Adrenal gland (tissue), 12 donors: ENCODE measurements around the gene AQP12B. TPM values are rescaled to one million over a fixed set of nuclear protein-coding genes. Genes with fewer than 3 reads are reported as not detected.
"Not testable (repeated sequence)": the region's sequence is repeated elsewhere in the genome, so short reads cannot be mapped to it uniquely, and the experiment has no call there.

Experiments used
- DNase-seq, 7 donors: peaks; one replicate each; pipeline ENCODE4 v3.0.0-alpha.2; 2019 to 2020
- H3K27ac ChIP-seq, 5 donors: fragments of 200-600 bp; sonication (generic) in 4 of 5; 1 replicate in 3 of 5; 2 replicates in 2 of 5; pipeline versions ENCODE4 v1.5.1 to v1.8.0; 2016 to 2020; ENCODE audit warnings: mild to moderate bottlenecking in 1 of 5
- H3K27me3 ChIP-seq: fragments of 200-600 bp; 2 replicates; pipeline ENCODE4 v1.8.0; 2021
- H3K36me3 ChIP-seq, 2 donors: fragments of 200-600 bp; replicated peaks in 1 of 2; 1 replicate in 1 of 2; 2 replicates in 1 of 2; pipeline versions ENCODE4 v1.5.1 to v1.8.0; 2018 to 2022
- H3K4me1 ChIP-seq, 2 donors: fragments of 200-600 bp; replicated peaks in 1 of 2; 1 replicate in 1 of 2; 2 replicates in 1 of 2; pipeline versions ENCODE4 v1.5.1 to v1.8.0; 2018 to 2021
- H3K4me3 ChIP-seq, 4 donors: fragments of 200-600 bp; sonication (generic) in 3 of 4; one replicate each; pipeline ENCODE4 v1.5.1; 2016 to 2018
- H3K9me3 ChIP-seq, 3 donors: fragments of 200-600 bp; sonication (generic) in 1 of 3; replicated peaks in 1 of 3; 1 replicate in 2 of 3; 2 replicates in 1 of 3; pipeline versions ENCODE4 v1.5.1 to v1.8.0; 2016 to 2021
- POLR2A ChIP-seq, 2 donors: fragments of 450-650 bp; IDR thresholded peaks; one replicate each; pipeline ENCODE4 v1.6.1; 2017; ENCODE audit warnings: antibody characterized with exemption in 2 of 2, mild to moderate bottlenecking in 2 of 2, moderate library complexity in 1 of 2
- WGBS, 4 donors: extraction: QIAGEN DNeasy Blood & Tissue Kit in 2 of 4; methylation state at CpG; one replicate each; pipeline versions ENCODE4 v1.1.5 to v1.1.7; 2013 to 2017; 5-methylcytosine and 5-hydroxymethylcytosine counted together
- intact Hi-C, 2 donors: fragments of 100-400 bp; cut with DNase I; formaldehyde crosslinking; loops; one replicate each; pipeline versions ENCODE4 v1.14.1 to v1.15.0; 2022 to 2023
- polyA plus RNA-seq, 3 donors: library from polyadenylated mRNA; stranded (reverse); fragments of 200-250 nt in 2 of 3; fragments of 350-450 nt in 1 of 3; fragmentation: Illumina TruSeq in 1 of 3; extraction: RNeasy Lipid Tissue Mini Kit (QIAGEN cat#74804) in 1 of 3; gene quantifications; one replicate each; pipeline ENCODE4 v1.2.3, GENCODE V29; 2013 to 2014
- total RNA-seq, 9 donors: library from RNA; depleted of rRNA in 4 of 9; stranded (reverse); fragments of >200 nt in 4 of 9; fragments of 120-200 nt in 1 of 9; fragmentation: NEBNext Ultra II Directional in 1 of 9; extraction: Animal tissue kit (Norgen Biotek cat#: 25700) in 1 of 9; gene quantifications; one replicate each; pipeline versions ENCODE4 v1.1.0 to v1.2.4, GENCODE V29; 2013 to 2023
- TF ChIP-seq, protein P1 (sequence below), 6 experiments: fragments of 450-650 bp in 4 of 6; fragments of 200-600 bp in 2 of 6; sonication (generic) in 1 of 6; IDR thresholded peaks; 1 replicate in 5 of 6; 2 replicates in 1 of 6; pipeline versions ENCODE4 v1.5.1 to v1.8.0; 2016 to 2021; ENCODE audit warnings: antibody characterized with exemption in 6 of 6, mild to moderate bottlenecking in 2 of 6, moderate library complexity in 1 of 6
- donor health status: healthy with polysubstance abuse.
- donor health status: Bipolar disorder and iron deficiency.
- donor health status: DM: yes; HTN: yes; CAD: no.
- donor health status: DM: no; HTN: no; CAD: no.
- donor health status: DM: no; HTN: no; CAD: no.
- donor health status: DM: yes; HTN: yes; CAD: no.

AQP12B gene
- total and polyA plus RNA-seq, 12 donors: 0.07 to 0.48 TPM; not detected in 10

DNA sequence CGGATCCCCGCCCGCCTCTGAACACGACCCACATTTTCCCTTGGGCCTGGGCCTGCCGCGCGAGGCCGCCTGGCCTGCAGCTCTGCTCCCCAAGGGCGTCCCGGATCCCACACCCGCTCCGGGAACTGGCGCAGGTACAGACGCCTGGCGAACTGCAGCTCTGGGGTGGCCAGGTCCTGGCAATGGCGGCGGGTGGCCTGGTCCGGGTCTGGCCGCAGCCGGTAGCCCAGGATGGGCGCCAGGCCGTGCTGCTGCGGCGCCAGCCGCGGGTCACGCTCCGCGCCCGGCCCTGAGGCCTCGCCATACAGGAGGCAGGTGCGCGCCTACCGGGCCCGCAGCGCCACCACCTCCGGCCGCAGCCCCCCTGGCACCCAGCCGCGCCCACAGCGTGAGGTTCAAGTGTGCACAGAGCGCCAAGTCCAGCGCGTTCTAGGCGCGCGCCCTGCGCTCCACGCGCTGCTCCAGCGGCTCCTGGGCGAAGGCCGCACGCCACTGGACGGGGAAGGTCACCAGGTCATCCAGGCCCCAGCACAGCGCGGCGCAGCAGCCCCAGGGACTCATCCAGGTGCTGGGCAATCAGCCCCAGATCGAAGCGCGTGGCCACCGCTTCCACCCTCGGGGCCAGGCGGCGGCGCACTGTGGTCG is 18.5 kb upstream of the AQP12B start:
- no peak for DNase-seq
- 82 to 96% (median 89%) methylated on average over 16 to 67 of the region's 67 CpGs for WGBS, 4 donors
- no peaks in the 10 kb centered on the region for H3K9me3 ChIP-seq
- intact Hi-C loops: loop anchor here (5.0 to 10.0 kb wide), 2 partner anchors 186 to 189 kb away; no protein-coding TSS in a partner anchor
- H3K36me3 ChIP-seq: no peaks in the 10 kb centered on the region
- no peaks in the 10 kb centered on the region for H3K4me1 ChIP-seq
- H3K4me3 ChIP-seq: no peak overlapping the region
- H3K27ac ChIP-seq: no peak overlapping the region
- H3K27me3 ChIP-seq: peaks cover 15% of the 10 kb centered on the region
- TF ChIP-seq POLR2A (IDR thresholded peaks at IDR 0.05): no peak
- TF ChIP-seq, protein P1, sequence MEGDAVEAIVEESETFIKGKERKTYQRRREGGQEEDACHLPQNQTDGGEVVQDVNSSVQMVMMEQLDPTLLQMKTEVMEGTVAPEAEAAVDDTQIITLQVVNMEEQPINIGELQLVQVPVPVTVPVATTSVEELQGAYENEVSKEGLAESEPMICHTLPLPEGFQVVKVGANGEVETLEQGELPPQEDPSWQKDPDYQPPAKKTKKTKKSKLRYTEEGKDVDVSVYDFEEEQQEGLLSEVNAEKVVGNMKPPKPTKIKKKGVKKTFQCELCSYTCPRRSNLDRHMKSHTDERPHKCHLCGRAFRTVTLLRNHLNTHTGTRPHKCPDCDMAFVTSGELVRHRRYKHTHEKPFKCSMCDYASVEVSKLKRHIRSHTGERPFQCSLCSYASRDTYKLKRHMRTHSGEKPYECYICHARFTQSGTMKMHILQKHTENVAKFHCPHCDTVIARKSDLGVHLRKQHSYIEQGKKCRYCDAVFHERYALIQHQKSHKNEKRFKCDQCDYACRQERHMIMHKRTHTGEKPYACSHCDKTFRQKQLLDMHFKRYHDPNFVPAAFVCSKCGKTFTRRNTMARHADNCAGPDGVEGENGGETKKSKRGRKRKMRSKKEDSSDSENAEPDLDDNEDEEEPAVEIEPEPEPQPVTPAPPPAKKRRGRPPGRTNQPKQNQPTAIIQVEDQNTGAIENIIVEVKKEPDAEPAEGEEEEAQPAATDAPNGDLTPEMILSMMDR (IDR thresholded peaks at IDR 0.05): no peak

DNA sequence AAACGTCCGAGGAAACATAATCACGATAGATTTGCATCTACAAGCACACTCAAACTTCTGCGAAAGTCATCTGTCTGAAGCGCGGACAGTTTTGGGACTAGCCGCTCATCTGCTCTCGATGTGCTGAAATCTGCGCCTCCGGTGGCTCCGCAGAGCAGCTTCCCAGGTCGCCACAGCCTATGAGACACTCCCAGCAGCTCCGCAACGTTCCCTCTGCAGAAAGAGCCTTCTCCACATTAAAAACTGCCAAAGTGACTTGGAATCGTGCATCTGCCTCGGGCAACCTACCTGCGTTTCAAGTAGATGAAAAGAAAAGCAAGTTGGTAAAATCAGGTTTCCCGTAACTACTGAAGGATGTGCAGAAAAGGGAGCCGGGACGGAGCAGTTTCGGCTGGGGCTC is 17.9 kb upstream of the AQP12B start:
- H3K27me3 ChIP-seq: peaks cover 15% of the 10 kb centered on the region
- not testable (repeated sequence) for H3K36me3 ChIP-seq, H3K4me1 ChIP-seq, H3K9me3 ChIP-seq, H3K4me3 ChIP-seq, H3K27ac ChIP-seq, DNase-seq
- WGBS, 4 donors: 66 to 100% (median 74%) methylated on average over 5 to 17 of the region's 21 CpGs
- intact Hi-C loops: loop anchor here (5.0 to 10.0 kb wide), 2 partner anchors 186 to 188 kb away; no protein-coding TSS in a partner anchor

DNA sequence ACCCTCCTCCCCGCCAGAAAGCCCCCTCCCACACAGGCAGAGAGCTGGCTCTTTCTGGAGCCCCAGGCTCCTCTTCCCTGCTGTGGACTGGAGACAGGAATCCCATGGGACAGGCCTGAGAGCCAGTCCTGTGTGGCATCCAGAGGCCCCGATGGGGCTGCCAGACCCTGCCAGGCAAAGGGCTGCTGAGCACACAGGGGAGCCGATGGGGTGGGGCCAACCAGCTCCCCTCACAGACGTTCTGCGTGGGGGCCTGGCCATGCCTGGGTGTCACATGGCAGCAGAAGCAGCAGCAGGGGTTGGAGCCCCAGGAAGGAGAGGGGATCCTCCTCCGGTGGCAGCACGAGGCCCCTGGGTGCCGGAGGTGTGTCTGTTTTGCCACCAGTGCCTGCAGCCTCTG is 17.1 kb upstream of the AQP12B start:
- WGBS, 4 donors: 34 to 42% (median 40%) methylated on average over 1 to 8 of the region's 8 CpGs; no CpG with 5 or more reads in 1 of the 4 donors
- not testable (repeated sequence) for H3K27ac ChIP-seq, H3K4me3 ChIP-seq, H3K36me3 ChIP-seq, DNase-seq, H3K4me1 ChIP-seq, H3K9me3 ChIP-seq
- H3K27me3 ChIP-seq: peaks cover 15% of the 10 kb centered on the region
- intact Hi-C loops: loop anchor here (5.0 to 10.0 kb wide), 2 partner anchors 185 to 188 kb away; no protein-coding TSS in a partner anchor

DNA sequence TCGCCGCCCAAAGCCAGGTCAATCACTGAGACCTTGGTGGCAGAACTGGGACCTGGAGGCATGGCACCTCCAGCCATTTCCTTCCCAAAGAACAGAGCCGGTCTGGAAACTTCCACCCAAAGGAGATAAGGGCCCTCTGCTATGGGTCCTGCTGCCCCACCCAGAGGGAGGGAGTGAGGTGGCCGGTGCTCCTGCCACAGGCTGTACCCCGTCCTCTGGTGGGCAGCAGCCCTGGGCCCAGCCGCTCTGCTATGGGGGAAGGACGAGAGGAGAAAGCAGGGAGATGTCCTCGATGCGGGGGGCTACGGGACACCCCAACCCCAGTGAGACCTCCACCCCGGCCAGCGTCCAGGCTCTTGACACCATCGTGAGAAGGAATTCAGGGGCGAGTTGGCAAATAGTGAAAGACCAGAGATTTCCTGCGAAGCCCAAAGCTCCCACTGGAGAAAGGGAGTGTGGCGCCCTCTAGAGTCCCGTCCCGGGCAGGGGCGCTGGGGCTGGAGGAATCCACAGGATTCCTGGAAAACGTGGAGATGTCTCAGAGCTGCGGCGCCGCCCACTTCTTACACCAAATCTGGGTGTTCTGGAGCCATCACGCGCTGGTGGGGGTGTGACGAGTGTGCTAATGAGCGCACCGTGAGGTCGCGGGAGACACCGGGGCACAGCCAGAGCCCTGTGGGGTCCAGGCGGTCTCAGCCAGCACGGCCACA is 16.3 kb upstream of the AQP12B start:
- intact Hi-C loops, H3K9me3 ChIP-seq, H3K4me3 ChIP-seq, H3K36me3 ChIP-seq, H3K27ac ChIP-seq, H3K4me1 ChIP-seq: not testable (repeated sequence)
- 67 to 73% (median 71%) methylated on average over 3 to 6 of the region's 33 CpGs; no CpG with 5 or more reads in 1 of the 4 donors for WGBS, 4 donors
- DNase-seq: peak in 1 of 7 donors; percentile 4
- H3K27me3 ChIP-seq: peaks cover 15% of the 10 kb centered on the region

DNA sequence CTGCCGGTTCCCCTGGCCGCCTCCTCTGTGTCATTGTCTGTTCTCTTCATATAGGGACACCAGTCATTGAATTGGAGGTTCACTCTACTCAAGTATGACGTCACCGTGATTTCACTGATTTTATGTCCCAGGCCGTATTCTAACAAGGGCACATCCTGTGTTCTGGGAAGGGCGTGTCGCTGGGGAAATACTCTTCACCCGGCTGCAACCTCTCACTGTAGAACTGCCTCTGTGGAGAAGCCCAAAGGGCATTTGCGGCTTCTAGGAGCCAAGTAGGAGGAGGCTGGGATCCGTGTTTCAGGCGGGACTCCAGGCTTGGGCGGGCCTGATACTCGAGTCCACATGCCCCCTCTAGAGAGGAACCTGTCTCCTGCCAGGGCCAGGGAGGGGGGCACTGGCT is 13.8 kb upstream of the AQP12B start:
- H3K27ac ChIP-seq, H3K4me1 ChIP-seq, H3K9me3 ChIP-seq, H3K4me3 ChIP-seq, H3K27me3 ChIP-seq, intact Hi-C loops, DNase-seq, H3K36me3 ChIP-seq: not testable (repeated sequence)
- 75 to 93% (median 83%) methylated on average over 2 to 5 of the region's 13 CpGs for WGBS, 4 donors

DNA sequence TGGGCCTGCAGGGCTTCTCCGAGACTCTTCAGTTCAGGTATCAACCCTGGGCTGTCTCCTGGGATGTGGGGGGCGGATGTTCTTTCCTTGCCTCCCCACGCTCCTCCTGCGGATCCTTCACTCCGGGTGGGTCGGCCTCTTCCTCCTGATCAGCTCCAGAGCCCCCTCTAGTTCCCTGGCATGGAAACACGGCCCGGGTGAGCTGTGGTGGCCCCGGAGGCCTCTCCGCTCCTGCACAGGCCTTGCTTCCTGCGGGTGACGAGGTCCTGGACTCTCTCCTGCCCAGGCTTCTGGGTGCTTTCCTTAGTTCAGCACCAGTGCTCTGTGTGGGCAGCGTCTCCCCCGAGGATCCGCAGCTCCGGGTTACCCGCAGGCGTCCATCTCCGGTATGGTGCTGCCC is 12.9 kb upstream of the AQP12B start:
- H3K9me3 ChIP-seq, DNase-seq, H3K36me3 ChIP-seq, H3K4me1 ChIP-seq, H3K27me3 ChIP-seq, H3K27ac ChIP-seq, H3K4me3 ChIP-seq, intact Hi-C loops: not testable (repeated sequence)
- no CpG with 5 or more reads among the region's 19 CpGs for WGBS, 4 donors

DNA sequence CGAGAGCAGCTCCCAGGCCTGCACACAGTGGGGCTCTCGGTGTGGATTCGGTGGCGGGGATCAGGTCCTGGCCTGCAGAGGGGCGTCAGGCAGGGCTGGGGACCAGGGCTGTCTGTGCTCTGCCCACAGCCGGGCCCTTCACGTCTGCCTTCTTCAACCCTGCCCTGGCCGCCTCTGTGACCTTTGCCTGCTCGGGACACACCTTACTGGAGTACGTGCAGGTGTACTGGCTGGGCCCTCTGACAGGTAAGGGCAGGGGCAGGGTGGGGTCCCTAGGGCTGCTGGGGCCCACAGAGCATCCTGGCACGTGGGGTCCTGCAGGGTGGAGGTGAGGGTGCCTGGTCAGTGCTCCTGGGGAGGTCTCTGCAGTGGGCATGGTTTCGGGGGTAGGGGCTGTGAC is 11.6 kb upstream of the AQP12B start:
- DNase-seq, intact Hi-C loops, H3K27me3 ChIP-seq, H3K4me1 ChIP-seq, H3K4me3 ChIP-seq, H3K27ac ChIP-seq, H3K36me3 ChIP-seq, H3K9me3 ChIP-seq: not testable (repeated sequence)
- WGBS, 4 donors: 90% methylated on average over 2 of the region's 12 CpGs; no CpG with 5 or more reads in 3 of the 4 donors

DNA sequence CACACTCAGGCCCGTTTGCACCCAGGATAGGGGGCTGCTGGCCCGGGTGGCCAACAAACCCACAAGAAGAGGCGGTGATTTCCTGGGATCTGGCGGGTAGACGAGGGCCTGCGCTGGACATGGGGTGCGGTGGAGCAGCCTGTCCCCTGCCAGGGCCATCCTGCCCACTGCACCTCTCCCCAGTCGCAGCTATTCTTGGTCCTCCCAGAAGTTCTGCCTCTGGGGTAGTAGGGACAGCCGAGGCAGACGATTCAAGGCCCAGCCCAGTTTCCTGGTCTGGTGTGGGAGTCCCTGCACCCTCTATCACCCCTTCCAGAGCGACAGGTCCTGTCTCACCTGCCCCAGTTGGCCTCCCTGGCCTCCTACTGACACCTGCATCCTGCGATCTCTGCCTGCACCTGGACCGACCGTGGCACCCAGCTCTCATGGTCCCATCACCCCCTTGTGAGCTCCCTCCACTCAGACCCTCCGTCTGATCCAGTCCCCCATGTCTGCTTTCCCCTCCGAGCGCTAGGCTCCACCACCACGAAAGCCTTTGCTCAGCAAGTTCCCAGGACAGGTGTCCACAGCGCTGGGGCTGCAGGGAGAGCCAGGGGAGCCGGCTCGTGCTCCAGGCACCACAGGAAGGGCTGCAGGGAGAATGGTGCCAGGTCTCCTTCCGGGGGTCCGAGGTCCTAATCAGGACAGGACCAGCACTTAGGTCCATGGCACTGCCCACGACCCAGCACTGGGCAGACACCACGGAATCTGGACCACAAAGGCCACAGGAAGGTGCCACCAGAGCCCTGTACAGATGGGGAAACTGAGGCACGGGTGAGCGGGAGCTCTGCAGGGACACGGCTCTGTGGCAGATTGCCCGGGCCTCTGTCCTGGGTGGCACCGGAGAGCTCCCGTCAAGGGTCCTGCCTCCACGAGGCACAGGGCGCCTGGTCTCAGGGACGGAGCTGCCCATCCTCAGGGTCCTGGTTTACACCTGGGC is 10.2 kb upstream of the AQP12B start:
- intact Hi-C loops, H3K4me3 ChIP-seq, H3K27me3 ChIP-seq, H3K36me3 ChIP-seq, H3K27ac ChIP-seq, H3K9me3 ChIP-seq, H3K4me1 ChIP-seq: not testable (repeated sequence)
- DNase-seq: peak in 1 of 7 donors; percentile 3
- 63 to 79% (median 65%) methylated on average over 11 to 14 of the region's 34 CpGs; no CpG with 5 or more reads in 1 of the 4 donors for WGBS, 4 donors
